D721Med (cell line): Measurements from ENCODE around the gene CTSZ.

ENCODE experiments used
- DNase-seq: peaks from one replicate; pipeline ENCODE4 v3.0.0; 2011; ENCODE audit warnings: low spot score; ENCODE audit not compliant: insufficient read length
- FAIRE-seq: peaks from 2 replicates; lab custom pipeline; 2011; peaks lifted over from hg19 to GRCh38; lab: Jason Lieb, UNC
- TF ChIP-seq, protein P1 (sequence below): IDR thresholded peaks from 2 replicates; pipeline ENCODE4 v1.5.1; 2012; ENCODE audit warnings: mild to moderate bottlenecking, control low read depth; ENCODE audit not compliant: insufficient read depth; ENCODE audit errors: missing control alignments

Gene CTSZ

DNA sequence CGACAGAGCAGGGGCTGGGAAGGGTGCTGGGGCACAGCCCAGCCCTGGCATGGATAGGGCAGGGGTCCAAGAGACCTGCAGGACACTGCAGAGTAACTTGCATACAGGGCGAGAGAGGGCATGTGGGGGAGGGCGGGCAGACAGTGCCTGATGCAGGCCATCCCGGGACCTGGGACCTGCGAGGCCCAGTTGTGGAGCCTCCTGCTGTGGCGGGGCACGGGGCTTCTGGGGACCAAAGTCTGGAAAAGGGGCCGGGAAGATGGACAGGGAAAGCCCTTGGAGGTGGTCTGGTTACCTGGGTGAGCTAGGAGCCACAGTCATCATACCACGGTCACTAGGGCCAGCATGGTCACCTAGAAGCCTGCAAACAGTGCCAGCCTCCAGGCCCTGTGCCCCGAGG lies 11.8 kb upstream of the CTSZ start:
- TF ChIP-seq, protein P1, sequence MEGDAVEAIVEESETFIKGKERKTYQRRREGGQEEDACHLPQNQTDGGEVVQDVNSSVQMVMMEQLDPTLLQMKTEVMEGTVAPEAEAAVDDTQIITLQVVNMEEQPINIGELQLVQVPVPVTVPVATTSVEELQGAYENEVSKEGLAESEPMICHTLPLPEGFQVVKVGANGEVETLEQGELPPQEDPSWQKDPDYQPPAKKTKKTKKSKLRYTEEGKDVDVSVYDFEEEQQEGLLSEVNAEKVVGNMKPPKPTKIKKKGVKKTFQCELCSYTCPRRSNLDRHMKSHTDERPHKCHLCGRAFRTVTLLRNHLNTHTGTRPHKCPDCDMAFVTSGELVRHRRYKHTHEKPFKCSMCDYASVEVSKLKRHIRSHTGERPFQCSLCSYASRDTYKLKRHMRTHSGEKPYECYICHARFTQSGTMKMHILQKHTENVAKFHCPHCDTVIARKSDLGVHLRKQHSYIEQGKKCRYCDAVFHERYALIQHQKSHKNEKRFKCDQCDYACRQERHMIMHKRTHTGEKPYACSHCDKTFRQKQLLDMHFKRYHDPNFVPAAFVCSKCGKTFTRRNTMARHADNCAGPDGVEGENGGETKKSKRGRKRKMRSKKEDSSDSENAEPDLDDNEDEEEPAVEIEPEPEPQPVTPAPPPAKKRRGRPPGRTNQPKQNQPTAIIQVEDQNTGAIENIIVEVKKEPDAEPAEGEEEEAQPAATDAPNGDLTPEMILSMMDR = no peak
- DNase-seq (no peak), FAIRE-seq (no peak)

DNA sequence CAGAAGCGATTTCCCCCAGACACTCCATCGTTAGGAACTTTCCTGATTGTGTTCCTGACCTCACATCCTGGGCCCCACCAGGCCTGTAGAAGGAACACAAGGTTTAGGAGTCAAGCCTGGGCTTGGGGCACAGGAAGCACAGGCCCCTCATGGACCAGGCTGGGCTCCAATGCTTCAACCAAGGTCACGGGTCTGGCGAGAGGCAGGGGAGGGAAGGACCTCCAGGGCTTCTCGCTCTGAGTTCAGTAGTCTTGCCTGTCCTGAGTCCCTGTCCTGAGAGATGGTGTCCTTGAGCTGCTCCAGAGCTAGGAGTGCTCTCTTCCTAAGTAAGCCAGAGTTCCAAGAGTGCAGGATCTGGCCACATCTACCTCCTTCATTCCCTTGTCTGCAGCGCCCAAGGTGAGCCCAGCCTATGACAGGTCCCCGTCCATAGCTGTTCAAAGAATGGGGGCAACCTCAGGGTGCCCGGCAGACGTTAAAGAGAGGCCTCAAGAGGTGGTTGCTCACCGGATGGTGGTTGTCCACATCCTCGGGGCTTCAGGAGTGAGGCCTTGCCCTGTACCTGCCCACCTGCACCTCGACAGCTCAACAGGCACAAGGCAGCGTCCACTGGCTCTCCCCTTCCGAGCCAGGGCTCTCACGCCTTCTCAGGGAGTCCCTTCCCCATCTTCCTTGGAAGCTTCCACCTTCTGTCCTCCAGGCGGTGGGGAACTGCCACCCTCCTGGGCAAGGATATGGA lies 10.6 kb upstream of the CTSZ start:
- DNase-seq = no peak
- FAIRE-seq = no peak
- TF ChIP-seq, protein P1 = no peak

DNA sequence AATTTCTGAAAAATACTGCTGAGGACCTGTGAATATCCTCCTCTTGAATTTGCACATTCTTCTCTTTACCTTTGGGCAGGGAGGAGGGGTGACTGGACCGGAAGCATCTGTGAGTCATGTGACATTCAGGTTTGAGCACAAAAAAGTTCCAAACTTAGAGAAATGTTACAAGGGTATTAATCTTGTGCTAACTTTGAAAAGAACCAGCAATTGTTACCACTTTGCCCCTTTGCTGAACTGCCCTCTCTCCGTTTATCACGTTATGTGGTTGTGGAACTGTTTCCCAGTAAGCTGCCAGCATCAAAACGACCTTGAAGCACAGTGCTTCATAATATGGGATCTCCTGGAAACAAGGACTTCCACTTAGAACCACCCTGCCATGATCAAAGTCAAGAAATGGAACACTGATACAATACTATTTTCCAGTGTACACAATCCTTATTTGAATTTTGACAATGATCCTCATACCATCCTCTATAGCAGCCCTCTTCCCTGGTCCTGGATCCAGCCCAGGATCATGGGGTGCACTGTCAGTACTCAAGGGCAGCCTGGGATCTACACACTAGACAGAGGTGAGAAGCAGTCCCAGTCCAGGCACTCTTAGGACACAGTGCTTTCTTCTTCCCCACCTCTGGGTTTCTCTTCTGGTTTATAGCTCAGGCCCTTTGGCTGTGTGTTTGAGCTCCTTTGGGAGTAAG lies 9.9 kb upstream of the CTSZ start:
- DNase-seq (no peak), FAIRE-seq (no peak)
- TF ChIP-seq, protein P1 = no peak

DNA sequence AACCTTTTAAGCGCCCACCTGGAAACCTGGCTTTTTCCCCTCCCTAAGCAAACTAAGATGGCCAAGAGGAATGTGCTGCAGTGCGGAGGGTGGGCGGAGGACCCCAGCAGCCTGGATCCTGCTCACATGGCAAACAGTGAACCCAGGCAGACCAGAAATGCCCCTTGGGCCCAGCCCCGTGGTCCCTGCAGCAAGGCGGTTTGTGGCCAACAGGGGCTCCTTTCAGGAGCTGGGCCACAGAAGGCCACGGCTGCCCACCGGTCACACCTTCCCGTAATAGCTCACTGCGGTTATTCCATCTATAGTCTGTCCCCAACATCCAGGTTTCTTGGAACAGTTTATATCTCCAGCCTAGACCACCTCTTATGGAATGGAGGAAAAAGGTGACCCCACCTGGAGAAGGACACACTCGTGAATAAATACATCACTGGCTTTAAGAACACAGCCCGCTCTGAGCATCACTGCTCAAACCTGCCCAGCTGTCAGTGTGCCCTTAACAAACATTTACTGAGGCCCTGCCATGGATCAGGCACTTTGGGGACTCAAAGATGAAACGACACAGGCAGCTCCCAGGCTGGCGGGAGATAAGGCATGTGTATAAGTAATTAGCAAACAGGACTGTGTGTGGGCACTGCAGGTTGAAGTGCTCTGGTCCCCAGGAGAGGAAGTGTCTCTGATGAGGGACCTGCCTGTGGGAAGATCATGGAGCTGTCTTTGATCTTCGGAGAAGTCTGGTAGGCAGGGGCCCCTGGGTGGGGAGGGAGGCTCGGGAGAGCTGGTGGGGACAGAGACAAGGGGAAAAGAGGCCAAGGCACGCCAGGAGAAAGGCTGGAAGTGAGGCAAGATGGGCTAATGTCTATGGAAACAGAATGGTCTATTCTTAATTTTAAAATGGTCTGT lies 9.0 kb upstream of the CTSZ start:
- FAIRE-seq = no peak
- DNase-seq = no peak
- TF ChIP-seq, protein P1 = no peak

DNA sequence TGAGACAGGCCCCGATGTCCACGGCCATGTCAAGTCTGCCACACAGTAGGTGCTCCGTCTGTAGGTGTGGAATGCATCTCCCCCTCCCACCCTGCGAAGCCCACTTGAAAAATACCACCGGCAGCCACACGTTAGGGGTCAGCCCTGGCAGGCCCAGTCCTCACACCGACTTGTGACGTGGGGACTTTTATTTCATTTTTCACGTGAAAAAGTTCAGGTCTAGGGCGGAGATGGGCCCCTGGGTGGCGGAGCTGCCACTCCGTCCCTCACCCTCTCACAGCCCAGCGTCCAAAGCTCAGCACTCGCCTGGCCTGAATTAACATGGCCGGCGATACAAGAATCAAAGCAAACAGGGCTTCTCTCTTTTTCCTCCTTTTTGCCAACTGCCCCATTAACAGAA lies 8.4 kb upstream of the CTSZ start:
- DNase-seq (no peak), FAIRE-seq (no peak)
- TF ChIP-seq, protein P1 = no peak

DNA sequence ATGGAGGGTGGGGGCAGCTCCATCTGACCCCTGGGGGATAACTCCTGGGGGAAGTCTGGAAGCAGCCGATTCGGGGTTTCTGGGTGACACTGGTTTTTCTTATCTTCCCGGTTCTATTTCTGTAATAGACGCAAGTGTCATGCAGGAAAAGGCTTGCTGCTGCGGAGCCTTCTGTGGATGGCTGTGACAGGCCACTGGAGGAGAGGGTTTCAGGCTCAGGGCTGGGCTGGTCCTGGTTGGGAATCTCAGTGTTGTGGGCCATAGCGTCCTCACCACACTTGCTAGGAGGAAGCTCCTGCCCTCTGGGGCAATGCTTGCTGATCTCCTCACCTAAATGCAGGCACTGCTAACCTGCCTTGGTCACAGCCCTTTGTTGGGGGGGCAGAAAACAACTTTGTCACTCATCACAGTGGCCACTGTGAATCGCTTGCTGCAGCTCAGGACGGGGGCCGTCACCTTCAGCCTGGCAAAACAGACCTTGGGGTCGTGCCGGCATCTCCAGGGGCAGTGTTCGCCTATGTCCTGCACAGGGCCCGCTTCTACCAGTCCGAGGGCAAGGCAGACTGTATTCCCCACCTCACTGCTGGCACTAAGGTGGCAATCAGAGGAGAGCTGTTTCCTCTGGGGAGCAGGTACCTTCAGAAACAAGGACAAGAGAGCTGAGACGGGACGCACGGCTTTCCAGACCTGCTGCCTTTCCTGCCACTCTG lies 7.8 kb upstream of the CTSZ start:
- TF ChIP-seq, protein P1 = no peak
- FAIRE-seq (no peak), DNase-seq (no peak)
